Measurements from ENCODE around the gene ATP5PD.
A peak's percentile ranks its signal among the peaks of the same experiment; 100 is the strongest.

The ATP5PD gene

GRCh38 chr17:75046407-75047289, at the start of gene ATP5PD, which contains the start of gene KCTD2:
Gene ATP5PD (minus strand): TSS chr17:75046969. CDS start chr17:75042650, 4,319 bp downstream.
Gene KCTD2 (plus strand): TSS chr17:75047225. CDS start chr17:75047251, 26 bp downstream.
- DNase-seq (ENCODE audit: low spot score): peak; percentile 98
- ChIA-PET POLR2A (ENCODE audit: low non-redundant PET) (interaction anchor here (0.6 to 0.7 kb wide), 2 partner anchors 27 to 127 kb away, joined by 3 read pairs; no protein-coding TSS in a partner anchor), CTCF (interaction anchor here (0.6 to 0.7 kb wide), 3 partner anchors 117 to 317 kb away, joined by 3 to 4 read pairs (median 3); no protein-coding TSS in a partner anchor)
- no peak for TF ChIP-seq CTCF (conservative IDR thresholded peaks at IDR 0.05; ENCODE audit: low read depth)
- H3K27ac ChIP-seq: peak within 1 kb of the TSS; percentile 95

GRCh38 chr17:75096082-75096625, 49.4 kb upstream of the ATP5PD start:
- POLR2A ChIA-PET (ENCODE audit: low non-redundant PET): interaction anchor here (0.5 to 0.7 kb wide), 2 partner anchors 87 to 349 kb away, joined by 4 to 7 read pairs; no protein-coding TSS in a partner anchor
- peak; percentile 92 for DNase-seq (ENCODE audit: low spot score)
- CTCF ChIA-PET: interaction anchor here (0.6 kb wide), 1 partner anchor 153 kb away, joined by 3 read pairs; no protein-coding TSS in a partner anchor

GRCh38 chr17:75094871-75095399, 48.2 kb upstream of the ATP5PD start:
- ChIA-PET POLR2A (ENCODE audit: low non-redundant PET) (no interaction called here), CTCF (interaction anchor here (1.1 kb wide), 2 partner anchors 36 to 133 kb away, joined by 3 read pairs; no protein-coding TSS in a partner anchor)
- no peak for DNase-seq (ENCODE audit: low spot score)
- H3K27ac ChIP-seq: peak overlapping the region; percentile 98
- TF ChIP-seq CTCF (conservative IDR thresholded peaks at IDR 0.05; ENCODE audit: low read depth): no peak

More at GRCh38 chr17:75096082-75096625, 49.4 kb upstream of the ATP5PD start:
- peak overlapping the region; percentile 98 for H3K27ac ChIP-seq
- TF ChIP-seq CTCF (conservative IDR thresholded peaks at IDR 0.05; ENCODE audit: low read depth): no peak

- DNase-seq (ENCODE audit: low spot score): no peak
- peak overlapping the region; percentile 98 for H3K27ac ChIP-seq
- CTCF ChIA-PET: interaction anchor here (1.1 to 2.8 kb wide), 2 partner anchors 20 to 132 kb away, joined by 3 to 10 read pairs; no protein-coding TSS in a partner anchor
- no peak for TF ChIP-seq CTCF (conservative IDR thresholded peaks at IDR 0.05; ENCODE audit: low read depth)
- POLR2A ChIA-PET (ENCODE audit: low non-redundant PET): interaction anchor here (0.6 kb wide), 1 partner anchor 14 kb away, joined by 4 read pairs; no protein-coding TSS in a partner anchor
Measured at GRCh38 chr17:75093548-75094158, 46.9 kb upstream of the ATP5PD start.

- DNase-seq (ENCODE audit: low spot score): no peak
- POLR2A ChIA-PET (ENCODE audit: low non-redundant PET): no interaction called here
- H3K27ac ChIP-seq: peak overlapping the region; percentile 98
- CTCF ChIA-PET: interaction anchor here (1.2 to 2.8 kb wide), 2 partner anchors 22 kb away, joined by 7 to 10 read pairs; no protein-coding TSS in a partner anchor
- no peak for TF ChIP-seq CTCF (conservative IDR thresholded peaks at IDR 0.05; ENCODE audit: low read depth)
Measured at GRCh38 chr17:75091855-75092327, 45.1 kb upstream of the ATP5PD start.
